Small intestine (tissue), 7 donors: ENCODE results near the gene ABCA7. TPM values are rescaled to one million over a fixed set of nuclear protein-coding genes. Genes with fewer than 3 reads are reported as not detected.
A peak's percentile ranks its signal among the peaks of the same experiment; 100 is the strongest.

Experiments used
- DNase-seq, 2 donors: peaks; one replicate each; pipeline versions ENCODE4 v3.0.0 to v3.0.0-alpha.2; 2013
- FAIRE-seq: peaks from 2 replicates; lab custom pipeline; 2012; peaks lifted over from hg19 to GRCh38; lab: Jason Lieb, UNC
- H3K27ac ChIP-seq, 3 donors: one replicate each; pipeline ENCODE4 v1.5.1; 2013; ENCODE audit warnings: low read length in 2 of 3, mild to moderate bottlenecking in 2 of 3, control low read depth in 1 of 3, inconsistent platforms in 1 of 3, low read depth in 1 of 3, moderate library complexity in 1 of 3
- H3K27me3 ChIP-seq, 3 donors: one replicate each; pipeline ENCODE4 v1.6.1; 2013; ENCODE audit warnings: low read length in 3 of 3, inconsistent platforms in 1 of 3; ENCODE audit not compliant: control insufficient read depth in 3 of 3, insufficient read depth in 3 of 3
- H3K36me3 ChIP-seq, 3 donors: one replicate each; pipeline ENCODE4 v1.6.1; 2013; ENCODE audit warnings: low read length in 3 of 3, inconsistent platforms in 1 of 3, low read depth in 1 of 3, mild to moderate bottlenecking in 1 of 3, moderate library complexity in 1 of 3; ENCODE audit not compliant: control insufficient read depth in 3 of 3, insufficient read depth in 2 of 3
- H3K4me1 ChIP-seq, 3 donors: one replicate each; pipeline ENCODE4 v1.6.1; 2013; ENCODE audit warnings: low read length in 2 of 3, inconsistent platforms in 1 of 3, low read depth in 1 of 3, mild to moderate bottlenecking in 1 of 3, moderate library complexity in 1 of 3; ENCODE audit not compliant: control insufficient read depth in 3 of 3, insufficient read depth in 2 of 3
- H3K4me3 ChIP-seq, 3 donors: one replicate each; pipeline ENCODE4 v1.5.1; 2013; ENCODE audit warnings: low read length in 3 of 3, control low read depth in 1 of 3, inconsistent platforms in 1 of 3, low read depth in 1 of 3, mild to moderate bottlenecking in 1 of 3, moderate library complexity in 1 of 3
- H3K9me3 ChIP-seq, 2 donors: one replicate each; pipeline ENCODE4 v1.6.1; 2013; ENCODE audit warnings: low read depth in 1 of 2, low read length in 1 of 2; ENCODE audit not compliant: control insufficient read depth in 2 of 2, insufficient read depth in 1 of 2
- WGBS, 3 donors: extraction: QIAGEN DNeasy Blood & Tissue Kit; methylation state at CpG; one replicate each; pipeline ENCODE4 v1.1.7; 2013; 5-methylcytosine and 5-hydroxymethylcytosine counted together
- polyA plus RNA-seq, 4 donors: library from polyadenylated mRNA; stranded (reverse) in 3 of 4; unstranded in 1 of 4; fragments of 200-250 nt in 3 of 4; fragments of 120-200 nt in 1 of 4; gene quantifications; one replicate each; pipeline versions ENCODE4 v1.2.1 to v1.2.3, GENCODE V29; 2013
- donor health status: healthy with polysubstance abuse.
- donor health status: control.
- donor health status: control.
- donor health status: Bipolar disorder and iron deficiency.
- donor health status: healthy.

The ABCA7 gene
- polyA plus RNA-seq, 4 donors = 3.1 to 60.3 (median 20.2) TPM

DNA sequence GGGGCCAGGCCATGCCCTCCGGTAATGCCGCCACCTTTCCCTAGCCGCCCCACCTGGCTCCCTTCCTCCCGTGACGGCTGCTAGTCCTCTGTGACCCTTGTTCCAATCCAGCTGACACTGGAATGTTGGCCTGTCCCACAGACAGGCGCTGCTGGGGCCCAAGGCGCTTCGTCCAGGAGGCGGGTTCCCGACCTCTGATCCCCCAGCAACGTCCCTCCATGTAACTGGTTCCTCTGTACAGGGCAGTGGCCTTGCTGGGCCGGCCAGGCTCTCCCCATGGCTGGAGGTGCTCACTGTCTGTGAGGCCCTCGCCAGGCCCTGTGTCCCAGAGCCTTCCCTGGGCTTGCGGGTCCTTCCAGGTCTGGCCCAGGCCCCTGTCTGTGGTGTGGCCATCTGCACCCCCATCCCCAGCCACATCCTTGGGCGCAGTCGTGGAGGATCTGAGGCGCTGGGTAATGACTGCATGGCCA, 46.5 kb upstream of the ABCA7 start:
- Histone ChIP-seq H3K9me3 (no peaks in the 10 kb centered on the region), H3K4me3 (no peak overlapping the region), H3K36me3 (peaks cover 0 to 70% (median 0%) of the 10 kb centered on the region in 3 donors), H3K27ac (no peak overlapping the region), H3K27me3 (peaks cover 0 to 31% (median 9%) of the 10 kb centered on the region in 3 donors), H3K4me1 (peaks cover 0 to 9% (median 0%) of the 10 kb centered on the region in 3 donors)
- 82 to 93% (median 89%) methylated on average over 17 of the region's 17 CpGs for WGBS, 3 donors
- no peak for DNase-seq
- no peak for FAIRE-seq

DNA sequence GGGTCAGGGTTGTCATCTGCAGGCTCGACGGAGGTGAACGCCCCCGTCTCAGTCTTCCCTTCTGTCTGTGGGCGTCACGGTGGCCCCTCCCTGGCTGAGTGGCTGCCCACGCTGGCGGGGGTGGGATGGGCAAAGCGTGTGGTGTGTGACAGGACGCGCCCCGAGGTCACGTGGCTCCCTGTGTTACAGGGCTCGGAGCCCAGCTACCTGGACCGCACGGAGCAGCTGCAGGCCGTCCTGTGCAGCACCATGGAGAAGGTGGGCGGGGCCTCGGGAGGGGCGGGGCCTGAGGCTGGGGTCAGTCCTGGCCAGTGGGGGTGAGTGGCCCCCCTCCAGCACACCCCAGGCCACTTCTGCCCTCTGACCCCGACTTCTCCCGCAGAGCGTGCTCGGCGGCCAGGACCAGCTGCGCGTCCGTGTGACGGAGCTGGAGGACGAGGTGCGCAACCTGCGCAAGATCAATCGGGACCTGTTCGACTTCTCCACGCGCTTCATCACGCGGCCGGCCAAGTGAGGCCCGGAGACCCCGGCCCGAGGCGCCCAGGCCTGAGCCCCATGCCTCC, 46.0 kb upstream of the ABCA7 start:
- WGBS, 3 donors = 88 to 96% (median 90%) methylated on average over 38 to 43 of the region's 43 CpGs
- Histone ChIP-seq H3K27me3 (peaks cover 0 to 36% (median 14%) of the 10 kb centered on the region in 3 donors), H3K36me3 (peaks cover 0 to 64% (median 0%) of the 10 kb centered on the region in 3 donors), H3K4me1 (peaks cover 0 to 9% (median 0%) of the 10 kb centered on the region in 3 donors), H3K27ac (no peak overlapping the region), H3K9me3 (no peaks in the 10 kb centered on the region), H3K4me3 (no peak overlapping the region)
- no peak for FAIRE-seq
- no peak for DNase-seq

DNA sequence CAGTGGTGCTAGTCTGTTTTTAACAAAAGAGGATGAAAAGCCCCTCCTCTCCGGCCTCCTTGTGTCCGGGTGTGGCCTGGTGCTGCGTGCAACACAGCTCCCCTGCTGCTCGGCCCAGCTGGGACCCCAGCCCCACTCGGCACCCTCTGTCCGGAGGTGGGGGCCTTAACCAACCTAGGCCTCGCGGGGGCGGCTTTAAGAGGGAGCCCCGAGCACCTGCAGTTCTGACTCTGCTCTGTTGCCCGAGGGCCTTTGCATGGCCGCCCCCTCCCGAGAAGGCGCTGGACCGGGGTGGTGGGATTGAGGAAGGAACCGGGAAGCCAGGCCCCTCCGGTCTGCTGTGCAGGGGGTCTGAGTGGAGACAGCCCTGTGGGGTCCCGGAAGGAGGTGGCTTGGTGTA, 45.4 kb upstream of the ABCA7 start:
- Histone ChIP-seq H3K27me3 (peaks cover 0 to 42% (median 16%) of the 10 kb centered on the region in 3 donors), H3K9me3 (peaks cover 0 to 4% of the 10 kb centered on the region in 2 donors), H3K27ac (no peak overlapping the region), H3K4me3 (no peak overlapping the region), H3K4me1 (peaks cover 0 to 9% (median 0%) of the 10 kb centered on the region in 3 donors), H3K36me3 (peaks cover 0 to 58% (median 0%) of the 10 kb centered on the region in 3 donors)
- DNase-seq (no peak), FAIRE-seq (no peak)
- WGBS, 3 donors = 90 to 94% (median 92%) methylated on average over 16 to 18 of the region's 18 CpGs

DNA sequence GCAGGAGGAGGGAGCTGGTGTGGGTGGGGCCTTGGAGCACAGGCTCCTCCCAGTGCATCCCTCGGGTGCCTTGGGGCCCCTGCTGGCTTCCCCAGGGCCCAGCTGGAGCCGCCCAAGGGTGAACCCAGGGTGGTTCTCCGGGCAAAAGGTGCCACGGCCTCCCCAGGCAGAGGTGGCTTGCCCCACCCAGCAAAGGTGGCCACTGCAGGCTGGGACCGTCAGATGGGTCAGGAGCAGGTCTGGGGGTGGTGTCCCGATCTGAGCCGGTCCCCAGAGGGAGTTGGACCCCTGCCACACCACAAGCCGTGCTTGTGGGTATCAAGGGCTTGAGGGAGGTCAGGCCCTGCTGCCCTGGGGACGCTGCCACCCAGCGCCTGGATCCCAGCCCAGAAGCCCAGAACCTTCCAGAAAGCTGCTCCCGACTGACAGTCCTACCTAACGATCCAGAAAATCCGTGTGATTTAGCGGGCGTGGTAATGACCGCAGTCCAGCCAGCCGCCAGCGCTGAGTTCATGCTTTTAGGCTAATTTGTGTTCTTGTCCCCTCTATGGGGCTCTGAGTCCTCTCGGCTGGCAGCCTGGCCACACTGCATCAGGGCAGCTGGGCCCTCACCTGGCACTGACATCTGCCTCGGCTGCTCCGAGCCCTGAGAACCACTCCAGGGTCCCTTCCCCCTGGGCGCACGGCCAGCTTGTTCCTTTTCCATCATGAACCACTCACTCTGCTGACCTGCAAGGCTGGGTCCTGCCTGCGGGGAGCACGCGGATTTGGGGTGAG, 44.7 kb upstream of the ABCA7 start:
- no peak for DNase-seq
- peaks cover 0 to 47% (median 16%) of the 10 kb centered on the region in 3 donors for H3K27me3 ChIP-seq

DNA sequence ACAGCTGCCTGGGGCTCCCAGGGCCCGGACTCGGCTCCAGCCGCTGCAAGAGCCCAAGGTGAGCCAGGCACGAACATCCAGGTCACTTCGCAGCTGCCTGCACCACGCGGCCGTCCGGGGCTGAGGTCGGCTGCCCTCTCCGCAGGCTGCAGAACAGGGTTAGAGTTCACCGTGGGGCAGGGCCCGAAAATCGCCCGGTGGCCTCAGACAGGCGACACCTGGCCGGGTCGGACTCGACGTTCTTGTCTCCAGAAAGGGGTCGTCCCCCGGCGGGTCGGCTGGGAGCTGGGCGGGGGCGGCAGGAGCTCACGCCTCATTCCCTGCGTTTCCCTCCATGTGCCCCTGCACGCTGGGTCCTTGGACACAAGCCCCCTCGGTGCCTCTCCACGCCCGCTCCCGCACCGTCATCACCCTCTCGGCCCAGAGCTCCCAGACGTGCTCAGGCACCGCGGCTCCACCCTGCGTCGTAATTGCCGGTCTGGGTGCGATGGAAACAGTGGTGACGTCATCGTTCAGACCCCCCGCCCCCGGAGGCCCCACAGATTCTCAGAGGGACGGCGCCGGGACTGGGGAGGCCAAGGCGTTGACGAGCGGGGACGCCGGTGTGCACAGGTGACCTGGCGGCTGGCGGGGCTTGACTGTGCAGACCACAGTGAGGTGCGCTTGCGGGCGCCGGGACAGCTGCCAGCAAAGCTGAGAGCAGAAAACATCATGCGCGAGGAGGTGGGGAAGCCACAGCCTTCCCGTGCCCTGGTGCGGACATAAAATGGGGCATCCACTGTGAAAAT, 43.7 kb upstream of the ABCA7 start:
- Histone ChIP-seq H3K4me1 (peaks cover 0 to 14% (median under 1%) of the 10 kb centered on the region in 3 donors), H3K27me3 (peaks cover 0 to 53% (median 19%) of the 10 kb centered on the region in 3 donors), H3K27ac (no peak overlapping the region), H3K4me3 (peak overlapping the region in 1 of 3 donors; percentile 19), H3K36me3 (peaks cover 0 to 41% (median 0%) of the 10 kb centered on the region in 3 donors), H3K9me3 (peaks cover 0 to 5% of the 10 kb centered on the region in 2 donors)
- 5 to 11% (median 9%) methylated on average over 55 to 64 of the region's 64 CpGs for WGBS, 3 donors
- no peak for FAIRE-seq
- peak; percentile 16 to 76 for DNase-seq

More for the DNA sequence above, 44.7 kb upstream of the ABCA7 start:
- 33 to 73% (median 49%) methylated on average over 23 to 26 of the region's 26 CpGs for WGBS, 3 donors
- peaks cover 0 to 5% of the 10 kb centered on the region in 2 donors for H3K9me3 ChIP-seq
- no peak for FAIRE-seq
- H3K36me3 ChIP-seq = peaks cover 0 to 51% (median 0%) of the 10 kb centered on the region in 3 donors
- no peak overlapping the region for H3K27ac ChIP-seq
- no peak overlapping the region for H3K4me3 ChIP-seq
- H3K4me1 ChIP-seq = peaks cover 0 to 9% (median 0%) of the 10 kb centered on the region in 3 donors

DNA sequence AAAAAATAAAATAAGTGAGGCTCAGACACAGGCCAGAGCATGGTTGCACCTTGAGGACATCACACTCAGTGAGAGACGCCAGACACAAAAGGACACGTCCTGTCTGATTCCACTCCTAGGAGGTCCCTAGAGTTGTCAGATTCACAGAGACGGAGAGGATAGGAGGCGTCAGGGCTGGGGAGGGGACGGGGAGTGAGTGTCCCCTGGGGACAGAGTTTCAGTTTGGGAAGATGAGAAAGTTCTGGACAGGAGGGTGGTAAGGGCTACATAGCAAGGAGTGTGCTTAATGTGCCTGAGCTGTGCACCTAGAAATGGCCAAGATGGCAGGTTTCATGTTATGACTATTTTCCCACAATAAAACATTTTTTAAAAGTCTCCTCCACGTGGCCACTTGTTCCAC, 41.8 kb upstream of the ABCA7 start:
- no peak overlapping the region for H3K4me3 ChIP-seq
- H3K9me3 ChIP-seq = peaks cover 0 to 5% of the 10 kb centered on the region in 2 donors
- peaks cover 0 to 18% (median 2%) of the 10 kb centered on the region in 3 donors for H3K4me1 ChIP-seq
- no peak overlapping the region for H3K27ac ChIP-seq
- H3K27me3 ChIP-seq = peaks cover 0 to 67% (median 23%) of the 10 kb centered on the region in 3 donors
- DNase-seq (no peak), FAIRE-seq (no peak)
- 26 to 39% (median 33%) methylated on average over 6 of the region's 6 CpGs for WGBS, 3 donors
- H3K36me3 ChIP-seq = peaks cover 0 to 28% (median 0%) of the 10 kb centered on the region in 3 donors

DNA sequence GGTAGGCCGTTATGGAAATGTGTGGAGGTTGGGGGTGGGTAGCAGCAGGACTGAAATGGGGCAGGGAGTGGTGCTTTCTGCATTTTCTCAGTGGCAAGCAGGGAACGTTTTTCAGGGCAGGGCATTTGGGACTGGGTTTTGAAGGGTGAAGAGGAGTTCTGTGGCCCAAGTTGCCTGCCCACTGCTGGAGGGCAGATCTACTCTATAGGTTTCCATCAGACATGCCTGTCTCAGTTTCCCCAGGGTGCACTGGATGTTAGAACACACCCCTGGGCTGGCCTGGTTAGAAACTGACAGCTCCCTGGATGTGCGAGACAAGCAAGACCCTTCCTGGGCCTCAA, 40.6 kb upstream of the ABCA7 start:
- WGBS, 3 donors = 58 to 69% (median 60%) methylated on average over 3 of the region's 3 CpGs
- Histone ChIP-seq H3K36me3 (peaks cover 0 to 15% (median 0%) of the 10 kb centered on the region in 3 donors), H3K4me3 (no peak overlapping the region), H3K4me1 (peaks cover 0 to 18% (median 2%) of the 10 kb centered on the region in 3 donors), H3K27ac (no peak overlapping the region), H3K27me3 (peaks cover 0 to 67% (median 23%) of the 10 kb centered on the region in 3 donors), H3K9me3 (peaks cover 0 to 5% of the 10 kb centered on the region in 2 donors)
- DNase-seq (no peak), FAIRE-seq (no peak)

DNA sequence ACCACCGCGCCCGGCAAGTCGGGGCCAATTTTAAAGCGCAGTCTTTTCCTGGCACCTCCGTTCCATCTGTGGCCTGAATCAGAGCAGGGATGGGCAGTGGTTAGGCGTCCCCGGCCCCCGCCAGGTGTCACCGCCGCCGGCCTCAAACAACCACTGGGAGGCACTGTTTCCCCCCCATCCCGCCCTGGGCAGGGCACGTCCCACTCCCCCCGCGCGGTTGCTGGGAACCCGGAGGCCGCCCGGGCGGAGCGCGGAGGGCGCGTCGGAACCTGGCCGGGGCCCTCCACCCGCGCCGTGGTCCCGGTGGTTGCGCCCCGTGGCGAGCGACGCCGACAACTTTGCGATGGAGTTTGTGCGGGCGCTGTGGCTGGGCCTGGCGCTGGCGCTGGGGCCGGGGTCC, 39.8 kb upstream of the ABCA7 start, which contains the start of gene GRIN3B:
TSS of gene GRIN3B (plus strand) at position 325 of the 400 bp plus-strand sequence. CDS start at position 344, 19 bp downstream.
- Histone ChIP-seq H3K27me3 (peaks cover 0 to 67% (median 23%) of the 10 kb centered on the region in 3 donors), H3K27ac (no peak within 1 kb of the TSS), H3K9me3 (peaks cover 0 to 5% of the 10 kb centered on the region in 2 donors), H3K4me3 (no peak within 1 kb of the TSS), H3K36me3 (peaks cover 0 to 8% (median 0%) of the 10 kb centered on the region in 3 donors), H3K4me1 (peaks cover 0 to 18% (median 2%) of the 10 kb centered on the region in 3 donors)
- 1 to 3% (median 2%) methylated on average over 34 to 43 of the region's 43 CpGs for WGBS, 3 donors
- peak; percentile 36 to 71 for DNase-seq
- FAIRE-seq = no peak
